ENCODE data around the gene MINDY4.

MINDY4 gene

DNA sequence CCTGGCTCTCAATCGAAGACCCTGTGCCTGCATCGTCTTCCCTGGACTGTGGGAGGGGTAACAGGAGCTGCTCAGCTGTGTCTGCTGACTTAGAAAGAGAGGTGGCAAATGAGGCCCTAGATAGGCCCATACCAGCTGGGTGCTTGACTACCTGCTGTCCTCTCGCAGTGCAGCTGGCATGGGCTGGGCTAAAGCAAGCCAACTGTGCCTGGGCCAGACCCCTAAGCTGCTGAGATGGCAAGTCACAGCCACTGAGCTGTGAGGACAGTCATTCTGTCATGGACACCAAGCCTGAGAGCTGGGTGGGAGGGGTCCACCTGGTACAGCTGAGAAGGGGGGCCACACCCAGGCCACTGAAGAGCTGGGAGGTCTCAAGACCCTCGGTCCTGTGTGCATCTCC lies 94.6 kb downstream of the MINDY4 start:
- CTCF ChIA-PET: interaction anchor here (1.6 kb wide), 1 partner anchor 13 kb away, joined by 5 read pairs; no protein-coding TSS in a partner anchor
- Histone ChIP-seq H3K4me3 (ENCODE audit: low read depth, low read length) (no peak overlapping the region), H3K4me1 (ENCODE audit: control insufficient read depth, insufficient read depth, low read length) (no peaks in the 10 kb centered on the region), H3K9me3 (ENCODE audit: control insufficient read depth, insufficient read depth, low read depth, low read length) (no peaks in the 10 kb centered on the region), H3K27ac (ENCODE audit: extremely low read depth, low read depth, low read length) (no peak overlapping the region), H3K36me3 (ENCODE audit: control insufficient read depth in 2 of 2, insufficient read depth in 1 of 2, low read length in 2 of 2) (no peaks in the 10 kb centered on the region)
- POLR2A ChIA-PET: no interaction called here
- TF ChIP-seq ZNF175 (tag by site-specific recombination; IDR thresholded peaks at IDR 0.05): no peak
- no peak for TF ChIP-seq ZNF677 (tag by site-specific recombination; IDR thresholded peaks at IDR 0.05)
- TF ChIP-seq HOXD13 (CRISPR knock-in tag; IDR thresholded peaks at IDR 0.05; ENCODE audit: borderline replicate concordance): no peak
- no peak for TF ChIP-seq ZNF112 (tag by site-specific recombination; IDR thresholded peaks at IDR 0.05)
- TF ChIP-seq ZFP41 (tag by site-specific recombination; IDR thresholded peaks at IDR 0.05; ENCODE audit: borderline replicate concordance): no peak
- TF ChIP-seq, protein P1, sequence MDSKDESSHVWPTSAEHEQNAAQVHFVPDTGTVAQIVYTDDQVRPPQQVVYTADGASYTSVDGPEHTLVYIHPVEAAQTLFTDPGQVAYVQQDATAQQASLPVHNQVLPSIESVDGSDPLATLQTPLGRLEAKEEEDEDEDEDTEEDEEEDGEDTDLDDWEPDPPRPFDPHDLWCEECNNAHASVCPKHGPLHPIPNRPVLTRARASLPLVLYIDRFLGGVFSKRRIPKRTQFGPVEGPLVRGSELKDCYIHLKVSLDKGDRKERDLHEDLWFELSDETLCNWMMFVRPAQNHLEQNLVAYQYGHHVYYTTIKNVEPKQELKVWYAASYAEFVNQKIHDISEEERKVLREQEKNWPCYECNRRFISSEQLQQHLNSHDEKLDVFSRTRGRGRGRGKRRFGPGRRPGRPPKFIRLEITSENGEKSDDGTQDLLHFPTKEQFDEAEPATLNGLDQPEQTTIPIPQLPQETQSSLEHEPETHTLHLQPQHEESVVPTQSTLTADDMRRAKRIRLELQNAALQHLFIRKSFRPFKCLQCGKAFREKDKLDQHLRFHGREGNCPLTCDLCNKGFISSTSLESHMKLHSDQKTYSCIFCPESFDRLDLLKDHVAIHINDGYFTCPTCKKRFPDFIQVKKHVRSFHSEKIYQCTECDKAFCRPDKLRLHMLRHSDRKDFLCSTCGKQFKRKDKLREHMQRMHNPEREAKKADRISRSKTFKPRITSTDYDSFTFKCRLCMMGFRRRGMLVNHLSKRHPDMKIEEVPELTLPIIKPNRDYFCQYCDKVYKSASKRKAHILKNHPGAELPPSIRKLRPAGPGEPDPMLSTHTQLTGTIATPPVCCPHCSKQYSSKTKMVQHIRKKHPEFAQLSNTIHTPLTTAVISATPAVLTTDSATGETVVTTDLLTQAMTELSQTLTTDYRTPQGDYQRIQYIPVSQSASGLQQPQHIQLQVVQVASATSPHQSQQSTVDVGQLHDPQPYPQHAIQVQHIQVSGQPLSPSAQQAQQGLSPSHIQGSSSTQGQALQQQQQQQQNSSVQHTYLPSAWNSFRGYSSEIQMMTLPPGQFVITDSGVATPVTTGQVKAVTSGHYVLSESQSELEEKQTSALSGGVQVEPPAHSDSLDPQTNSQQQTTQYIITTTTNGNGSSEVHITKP (tag by site-specific recombination; IDR thresholded peaks at IDR 0.05): no peak
- TF ChIP-seq ZNF114 (tag by site-specific recombination; IDR thresholded peaks at IDR 0.05): no peak
- TF ChIP-seq, protein P2, sequence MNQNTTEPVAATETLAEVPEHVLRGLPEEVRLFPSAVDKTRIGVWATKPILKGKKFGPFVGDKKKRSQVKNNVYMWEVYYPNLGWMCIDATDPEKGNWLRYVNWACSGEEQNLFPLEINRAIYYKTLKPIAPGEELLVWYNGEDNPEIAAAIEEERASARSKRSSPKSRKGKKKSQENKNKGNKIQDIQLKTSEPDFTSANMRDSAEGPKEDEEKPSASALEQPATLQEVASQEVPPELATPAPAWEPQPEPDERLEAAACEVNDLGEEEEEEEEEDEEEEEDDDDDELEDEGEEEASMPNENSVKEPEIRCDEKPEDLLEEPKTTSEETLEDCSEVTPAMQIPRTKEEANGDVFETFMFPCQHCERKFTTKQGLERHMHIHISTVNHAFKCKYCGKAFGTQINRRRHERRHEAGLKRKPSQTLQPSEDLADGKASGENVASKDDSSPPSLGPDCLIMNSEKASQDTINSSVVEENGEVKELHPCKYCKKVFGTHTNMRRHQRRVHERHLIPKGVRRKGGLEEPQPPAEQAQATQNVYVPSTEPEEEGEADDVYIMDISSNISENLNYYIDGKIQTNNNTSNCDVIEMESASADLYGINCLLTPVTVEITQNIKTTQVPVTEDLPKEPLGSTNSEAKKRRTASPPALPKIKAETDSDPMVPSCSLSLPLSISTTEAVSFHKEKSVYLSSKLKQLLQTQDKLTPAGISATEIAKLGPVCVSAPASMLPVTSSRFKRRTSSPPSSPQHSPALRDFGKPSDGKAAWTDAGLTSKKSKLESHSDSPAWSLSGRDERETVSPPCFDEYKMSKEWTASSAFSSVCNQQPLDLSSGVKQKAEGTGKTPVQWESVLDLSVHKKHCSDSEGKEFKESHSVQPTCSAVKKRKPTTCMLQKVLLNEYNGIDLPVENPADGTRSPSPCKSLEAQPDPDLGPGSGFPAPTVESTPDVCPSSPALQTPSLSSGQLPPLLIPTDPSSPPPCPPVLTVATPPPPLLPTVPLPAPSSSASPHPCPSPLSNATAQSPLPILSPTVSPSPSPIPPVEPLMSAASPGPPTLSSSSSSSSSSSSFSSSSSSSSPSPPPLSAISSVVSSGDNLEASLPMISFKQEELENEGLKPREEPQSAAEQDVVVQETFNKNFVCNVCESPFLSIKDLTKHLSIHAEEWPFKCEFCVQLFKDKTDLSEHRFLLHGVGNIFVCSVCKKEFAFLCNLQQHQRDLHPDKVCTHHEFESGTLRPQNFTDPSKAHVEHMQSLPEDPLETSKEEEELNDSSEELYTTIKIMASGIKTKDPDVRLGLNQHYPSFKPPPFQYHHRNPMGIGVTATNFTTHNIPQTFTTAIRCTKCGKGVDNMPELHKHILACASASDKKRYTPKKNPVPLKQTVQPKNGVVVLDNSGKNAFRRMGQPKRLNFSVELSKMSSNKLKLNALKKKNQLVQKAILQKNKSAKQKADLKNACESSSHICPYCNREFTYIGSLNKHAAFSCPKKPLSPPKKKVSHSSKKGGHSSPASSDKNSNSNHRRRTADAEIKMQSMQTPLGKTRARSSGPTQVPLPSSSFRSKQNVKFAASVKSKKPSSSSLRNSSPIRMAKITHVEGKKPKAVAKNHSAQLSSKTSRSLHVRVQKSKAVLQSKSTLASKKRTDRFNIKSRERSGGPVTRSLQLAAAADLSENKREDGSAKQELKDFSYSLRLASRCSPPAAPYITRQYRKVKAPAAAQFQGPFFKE (tag by site-specific recombination; IDR thresholded peaks at IDR 0.05; ENCODE audit: borderline replicate concordance): no peak

DNA sequence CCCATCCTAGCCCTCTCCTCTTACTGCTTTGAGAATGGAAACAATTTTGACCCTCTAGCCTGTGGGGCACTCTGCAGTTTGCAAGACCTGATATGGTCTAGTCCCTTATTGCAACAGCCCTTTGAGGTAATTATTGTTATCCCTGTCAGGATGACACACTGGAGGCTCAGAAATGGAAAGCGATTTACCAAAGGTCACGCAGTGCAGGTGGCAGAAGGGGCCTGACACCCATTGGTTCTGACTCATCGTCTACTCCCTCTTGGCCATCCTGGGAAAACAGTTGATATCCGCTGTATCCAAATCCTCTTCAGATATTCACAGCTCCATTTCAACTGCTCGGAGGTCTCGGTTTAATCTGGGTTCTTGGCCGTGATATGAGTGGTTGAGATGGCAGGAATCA lies 95.7 kb downstream of the MINDY4 start:
- ChIA-PET POLR2A (no interaction called here), CTCF (interaction anchor here (1.6 kb wide), 1 partner anchor 15 kb away, joined by 5 read pairs; no protein-coding TSS in a partner anchor)
- Histone ChIP-seq H3K4me1 (ENCODE audit: control insufficient read depth, insufficient read depth, low read length) (no peaks in the 10 kb centered on the region), H3K4me3 (ENCODE audit: low read depth, low read length) (no peak overlapping the region), H3K36me3 (ENCODE audit: control insufficient read depth in 2 of 2, insufficient read depth in 1 of 2, low read length in 2 of 2) (no peaks in the 10 kb centered on the region), H3K27ac (ENCODE audit: extremely low read depth, low read depth, low read length) (no peak overlapping the region), H3K9me3 (ENCODE audit: control insufficient read depth, insufficient read depth, low read depth, low read length) (no peaks in the 10 kb centered on the region)
- no peak for TF ChIP-seq ZNF221 (tag by site-specific recombination; IDR thresholded peaks at IDR 0.05; ENCODE audit: borderline replicate concordance)
- no peak for TF ChIP-seq ZNF19 (tag by site-specific recombination; IDR thresholded peaks at IDR 0.05; ENCODE audit: low read depth)
- TF ChIP-seq, protein P3, sequence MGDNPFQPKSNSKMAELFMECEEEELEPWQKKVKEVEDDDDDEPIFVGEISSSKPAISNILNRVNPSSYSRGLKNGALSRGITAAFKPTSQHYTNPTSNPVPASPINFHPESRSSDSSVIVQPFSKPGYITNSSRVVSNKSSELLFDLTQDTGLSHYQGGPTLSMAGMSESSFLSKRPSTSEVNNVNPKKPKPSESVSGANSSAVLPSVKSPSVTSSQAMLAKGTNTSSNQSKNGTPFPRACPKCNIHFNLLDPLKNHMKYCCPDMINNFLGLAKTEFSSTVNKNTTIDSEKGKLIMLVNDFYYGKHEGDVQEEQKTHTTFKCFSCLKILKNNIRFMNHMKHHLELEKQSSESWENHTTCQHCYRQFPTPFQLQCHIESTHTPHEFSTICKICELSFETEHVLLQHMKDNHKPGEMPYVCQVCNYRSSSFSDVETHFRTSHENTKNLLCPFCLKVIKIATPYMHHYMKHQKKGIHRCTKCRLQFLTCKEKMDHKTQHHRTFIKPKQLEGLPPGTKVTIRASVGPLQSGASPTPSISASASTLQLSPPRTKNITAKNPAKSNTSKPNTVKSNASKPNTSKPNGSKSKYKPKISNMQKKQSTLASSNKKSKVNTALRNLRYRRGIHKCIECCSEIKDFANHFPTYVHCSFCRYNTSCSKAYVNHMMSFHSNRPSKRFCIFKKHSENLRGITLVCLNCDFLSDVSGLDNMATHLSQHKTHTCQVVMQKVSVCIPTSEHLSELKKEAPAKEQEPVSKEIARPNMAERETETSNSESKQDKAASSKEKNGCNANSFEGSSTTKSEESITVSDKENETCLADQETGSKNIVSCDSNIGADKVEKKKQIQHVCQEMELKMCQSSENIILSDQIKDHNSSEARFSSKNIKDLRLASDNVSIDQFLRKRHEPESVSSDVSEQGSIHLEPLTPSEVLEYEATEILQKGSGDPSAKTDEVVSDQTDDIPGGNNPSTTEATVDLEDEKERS (tag by site-specific recombination; IDR thresholded peaks at IDR 0.05): no peak
- TF ChIP-seq, protein P4, sequence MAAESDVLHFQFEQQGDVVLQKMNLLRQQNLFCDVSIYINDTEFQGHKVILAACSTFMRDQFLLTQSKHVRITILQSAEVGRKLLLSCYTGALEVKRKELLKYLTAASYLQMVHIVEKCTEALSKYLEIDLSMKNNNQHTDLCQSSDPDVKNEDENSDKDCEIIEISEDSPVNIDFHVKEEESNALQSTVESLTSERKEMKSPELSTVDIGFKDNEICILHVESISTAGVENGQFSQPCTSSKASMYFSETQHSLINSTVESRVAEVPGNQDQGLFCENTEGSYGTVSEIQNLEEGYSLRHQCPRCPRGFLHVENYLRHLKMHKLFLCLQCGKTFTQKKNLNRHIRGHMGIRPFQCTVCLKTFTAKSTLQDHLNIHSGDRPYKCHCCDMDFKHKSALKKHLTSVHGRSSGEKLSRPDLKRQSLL (tag by site-specific recombination; IDR thresholded peaks at IDR 0.05): no peak
- TF ChIP-seq ZBTB17 (tag by site-specific recombination; IDR thresholded peaks at IDR 0.05): no peak
- no peak for TF ChIP-seq MYNN (tag by site-specific recombination; IDR thresholded peaks at IDR 0.05; ENCODE audit: borderline replicate concordance)
- TF ChIP-seq BCL11A (tag by site-specific recombination; IDR thresholded peaks at IDR 0.05; ENCODE audit: low read depth): no peak
